ENCODE data around the gene PGP.
A peak's percentile ranks its signal among the peaks of the same experiment; 100 is the strongest.
"Not testable (repeated sequence)": the region's sequence is repeated elsewhere in the genome, so short reads cannot be mapped to it uniquely, and the experiment has no call there.

The PGP gene, protein sequence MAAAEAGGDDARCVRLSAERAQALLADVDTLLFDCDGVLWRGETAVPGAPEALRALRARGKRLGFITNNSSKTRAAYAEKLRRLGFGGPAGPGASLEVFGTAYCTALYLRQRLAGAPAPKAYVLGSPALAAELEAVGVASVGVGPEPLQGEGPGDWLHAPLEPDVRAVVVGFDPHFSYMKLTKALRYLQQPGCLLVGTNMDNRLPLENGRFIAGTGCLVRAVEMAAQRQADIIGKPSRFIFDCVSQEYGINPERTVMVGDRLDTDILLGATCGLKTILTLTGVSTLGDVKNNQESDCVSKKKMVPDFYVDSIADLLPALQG

DNA sequence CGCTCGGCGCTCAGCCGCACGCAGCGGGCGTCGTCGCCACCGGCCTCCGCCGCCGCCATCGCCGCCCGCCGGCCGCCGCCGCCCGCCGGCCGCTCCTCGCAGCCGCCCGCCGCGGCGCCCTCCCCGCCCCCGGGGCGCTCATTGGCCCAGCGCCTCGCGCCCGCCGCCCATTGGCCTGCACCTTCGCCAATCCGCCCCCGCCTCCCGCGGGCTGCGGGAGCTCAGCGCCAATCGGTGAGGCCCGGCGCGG lies at the start of gene PGP:
Gene PGP (minus strand): TSS at position 122 of the 250 bp plus-strand sequence. CDS start 63 bp downstream, at position 59.
- DNase-seq: no peak

DNA sequence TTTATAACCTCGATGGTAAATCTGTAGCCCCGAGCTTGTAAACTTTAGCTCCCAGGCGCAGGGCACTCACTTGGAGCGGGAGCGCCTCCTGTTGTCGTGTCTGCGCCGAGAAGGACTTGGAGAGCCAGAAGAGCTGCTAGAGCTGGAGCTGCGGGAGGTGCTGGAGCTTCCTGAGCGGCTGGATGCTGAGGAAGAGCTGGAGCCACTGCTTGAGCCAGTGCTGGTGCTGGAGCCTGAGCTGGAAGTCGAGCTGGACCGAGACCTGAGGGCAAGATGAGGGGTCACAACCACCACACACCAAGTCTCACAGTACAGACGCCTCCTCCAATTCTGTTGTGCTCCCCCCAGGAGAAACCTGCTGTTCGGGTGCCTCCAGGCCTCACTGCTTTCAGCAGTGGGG lies 48.4 kb upstream of the PGP start:
- not testable (repeated sequence) for DNase-seq

DNA sequence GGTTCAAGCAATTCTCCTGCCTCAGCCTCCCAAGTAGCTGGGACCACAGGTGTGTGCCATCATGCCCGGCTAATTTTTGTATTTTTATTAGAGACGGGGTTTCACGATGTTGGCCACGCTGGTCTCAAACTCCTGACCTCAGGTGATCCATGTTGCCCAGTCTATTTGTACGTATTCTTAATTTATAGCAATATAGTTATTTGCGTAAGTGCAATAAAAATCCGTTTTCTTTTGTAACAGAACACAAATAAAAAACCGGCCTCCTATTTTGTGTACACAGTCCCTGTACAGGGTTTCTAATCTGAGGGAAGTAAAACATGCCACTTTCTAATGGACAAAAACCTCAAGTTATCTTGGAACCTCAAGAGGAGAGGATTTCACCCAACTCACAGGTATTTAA lies 45.6 kb upstream of the PGP start:
- DNase-seq: no peak

DNA sequence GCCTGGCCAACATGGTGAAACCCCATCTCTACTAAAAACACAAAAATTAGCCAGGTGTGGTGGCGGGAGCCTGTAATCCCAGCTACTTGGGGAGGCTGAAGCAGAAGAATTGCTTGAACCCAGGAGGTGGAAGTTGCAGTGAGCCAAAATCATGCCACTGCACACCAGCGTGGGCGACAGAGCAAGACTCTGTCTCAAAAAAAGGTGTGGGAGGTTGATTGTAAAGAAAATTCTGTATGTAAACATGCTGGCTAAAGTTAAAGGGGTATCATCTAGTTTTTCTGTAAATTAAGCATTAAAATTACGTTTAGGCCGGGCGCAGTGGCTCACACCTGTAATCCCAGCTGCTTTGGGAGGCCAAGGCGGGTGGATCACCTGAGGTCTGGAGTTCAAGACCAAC lies 43.9 kb upstream of the PGP start:
- DNase-seq: not testable (repeated sequence)

DNA sequence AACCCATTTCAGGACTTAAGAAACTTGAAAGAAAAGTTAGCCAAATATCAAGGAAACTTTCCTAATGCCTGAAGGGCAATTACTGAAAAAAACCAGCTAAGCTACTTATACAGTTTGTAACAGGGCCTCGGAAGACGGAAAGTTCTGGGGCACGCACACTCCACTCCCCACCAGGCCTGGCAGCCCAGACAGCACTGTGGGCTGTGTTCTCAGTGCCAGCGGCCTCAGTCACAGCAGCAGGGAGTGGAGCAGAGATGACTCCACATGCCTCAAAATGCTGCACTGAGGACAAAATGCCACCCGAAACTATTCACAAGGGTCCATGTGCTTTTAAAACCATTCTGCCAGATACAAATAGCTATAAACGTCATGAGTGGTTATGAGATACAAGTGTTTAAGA lies 43.1 kb upstream of the PGP start:
- no peak for DNase-seq

DNA sequence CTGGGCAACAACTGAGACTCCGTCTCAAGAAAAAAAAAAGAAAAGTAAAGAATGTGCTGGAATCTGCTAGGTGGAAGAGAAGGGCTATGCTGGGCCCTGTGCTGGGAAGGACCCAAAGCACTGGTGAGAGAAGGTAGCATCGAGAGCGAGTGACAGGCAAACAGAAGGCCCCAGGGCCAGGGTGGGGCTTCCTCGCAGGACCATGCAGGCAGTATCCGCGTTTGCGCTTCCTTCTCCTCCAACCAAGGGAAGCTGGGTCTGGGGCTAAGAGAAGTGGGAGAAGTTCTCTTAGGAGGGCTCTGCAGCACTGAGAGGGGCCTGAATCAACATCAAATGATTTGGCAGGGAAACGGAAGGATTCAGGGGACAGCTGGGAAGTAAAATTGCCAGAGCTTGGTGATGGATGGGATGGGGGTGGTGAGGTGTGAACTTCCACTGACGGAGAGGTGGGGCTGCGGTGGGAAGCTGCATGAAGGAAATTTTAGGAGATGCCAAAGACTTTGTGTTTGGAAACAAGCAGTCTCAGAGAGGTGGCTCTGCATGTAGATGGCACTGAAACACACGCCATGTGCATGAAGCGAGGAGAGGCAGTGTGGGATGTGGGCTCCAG lies 42.0 kb upstream of the PGP start:
- DNase-seq: no peak

DNA sequence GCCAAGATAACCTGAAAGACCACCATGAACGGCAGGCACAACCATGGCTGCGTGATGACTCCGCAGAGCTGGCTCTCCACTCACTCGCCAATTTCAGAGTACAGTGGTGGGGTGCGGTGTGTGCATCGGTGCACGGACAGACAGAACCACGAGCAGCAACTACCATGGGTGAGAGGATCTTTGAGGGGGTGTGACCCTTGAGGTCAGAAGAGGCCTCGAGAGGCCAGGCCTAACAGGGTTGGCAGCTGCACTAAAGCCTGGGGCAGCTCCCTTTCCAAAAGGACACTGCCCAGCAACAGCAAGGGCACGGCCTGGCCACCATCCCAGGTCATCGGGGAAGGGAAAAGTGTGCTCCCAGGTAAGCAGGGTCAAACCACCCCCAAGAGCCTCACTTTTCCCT lies 38.7 kb upstream of the PGP start:
- DNase-seq: no peak

DNA sequence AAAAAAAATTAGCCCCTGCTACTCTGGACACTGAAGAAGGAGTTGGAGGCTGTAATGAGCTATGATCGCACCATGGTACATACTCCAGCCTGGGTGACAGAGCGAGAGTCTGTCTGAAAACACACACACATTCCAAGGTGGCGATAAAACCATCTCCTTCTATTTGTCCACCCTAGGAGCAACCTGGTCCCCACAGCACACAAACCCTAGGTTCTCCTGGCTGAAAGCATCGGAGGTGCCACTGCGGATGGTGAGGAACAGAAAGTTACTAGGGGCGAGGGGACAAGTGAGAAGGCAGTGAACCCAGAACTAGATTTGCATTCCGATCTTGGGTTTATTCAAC lies 38.1 kb upstream of the PGP start:
- DNase-seq: no peak

DNA sequence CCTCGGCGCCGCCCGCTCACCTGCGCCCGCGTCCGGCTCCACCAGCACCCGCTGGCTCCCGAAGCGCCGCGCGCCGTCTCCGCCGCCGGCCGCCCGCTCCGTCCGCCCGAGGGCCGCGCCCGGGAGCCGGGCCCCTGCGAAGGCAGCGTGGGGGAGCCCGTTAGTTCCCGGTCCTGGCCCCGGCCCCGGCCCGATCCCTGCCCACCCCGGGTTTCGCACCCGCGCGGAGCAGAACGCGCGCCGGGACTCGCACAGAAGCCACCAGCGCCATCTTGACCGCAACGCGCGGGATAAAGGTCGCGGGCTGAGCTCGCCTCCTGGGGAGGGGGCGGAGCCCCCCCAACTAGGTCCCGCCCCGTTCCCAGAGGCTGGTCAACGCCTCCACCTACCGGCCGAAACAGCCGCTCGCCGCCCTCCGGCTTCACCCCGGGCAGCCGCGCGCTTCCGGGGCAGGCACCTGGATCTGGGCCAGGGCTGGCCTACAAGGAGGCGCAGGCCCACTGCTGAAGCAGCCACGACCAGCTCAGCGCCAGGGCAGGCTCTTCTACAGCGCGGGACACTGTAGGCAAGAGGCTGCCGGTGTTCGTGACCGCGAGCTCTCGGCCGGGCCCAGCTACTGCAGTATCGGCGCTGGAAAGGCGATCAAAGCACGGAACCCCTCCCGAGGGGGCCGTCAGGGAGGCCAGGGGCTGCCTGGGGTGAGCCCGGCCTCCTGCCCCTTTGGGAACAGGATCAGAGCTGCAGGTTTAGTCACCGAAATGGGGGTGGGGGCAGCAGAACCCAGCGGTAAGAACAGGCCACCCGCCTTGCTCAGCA lies 36.9 kb upstream of the PGP start, which contains the start of gene ECI1:
Gene ECI1 (minus strand): TSS at position 292 of the 816 bp plus-strand sequence. CDS start 21 bp downstream, at position 271.
- peak; percentile 52 for DNase-seq

DNA sequence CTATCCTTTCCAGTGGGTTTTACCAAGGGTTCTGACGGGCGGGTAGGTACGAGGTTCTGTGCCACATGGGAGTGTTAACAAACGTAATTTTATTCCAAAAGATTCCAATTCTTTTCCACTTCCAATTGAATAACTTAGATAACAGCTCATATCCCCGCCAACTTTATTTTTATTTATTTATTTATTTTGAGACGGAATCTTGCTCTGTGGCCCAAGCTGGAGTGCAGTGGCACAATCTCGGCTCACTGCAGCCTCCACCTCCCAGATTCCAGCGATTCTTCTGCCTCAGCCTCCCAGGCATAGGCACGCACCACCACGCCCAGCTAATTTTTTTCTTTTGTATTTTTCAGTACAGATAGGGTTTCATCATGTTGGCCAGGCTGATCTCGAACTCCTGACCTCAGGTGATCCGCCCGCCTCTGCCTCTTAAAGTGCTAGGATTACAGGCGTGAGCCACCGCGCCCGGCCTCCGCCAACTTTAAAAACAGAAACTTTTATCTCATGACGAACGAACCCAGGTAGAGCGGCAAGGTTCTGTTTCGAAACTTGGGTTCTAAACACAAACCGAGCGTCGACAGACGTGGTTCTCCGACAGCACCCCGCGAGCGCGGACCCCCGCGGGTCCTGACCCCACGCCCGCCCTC lies 36.1 kb upstream of the PGP start:
- peak; percentile 18 for DNase-seq

DNA sequence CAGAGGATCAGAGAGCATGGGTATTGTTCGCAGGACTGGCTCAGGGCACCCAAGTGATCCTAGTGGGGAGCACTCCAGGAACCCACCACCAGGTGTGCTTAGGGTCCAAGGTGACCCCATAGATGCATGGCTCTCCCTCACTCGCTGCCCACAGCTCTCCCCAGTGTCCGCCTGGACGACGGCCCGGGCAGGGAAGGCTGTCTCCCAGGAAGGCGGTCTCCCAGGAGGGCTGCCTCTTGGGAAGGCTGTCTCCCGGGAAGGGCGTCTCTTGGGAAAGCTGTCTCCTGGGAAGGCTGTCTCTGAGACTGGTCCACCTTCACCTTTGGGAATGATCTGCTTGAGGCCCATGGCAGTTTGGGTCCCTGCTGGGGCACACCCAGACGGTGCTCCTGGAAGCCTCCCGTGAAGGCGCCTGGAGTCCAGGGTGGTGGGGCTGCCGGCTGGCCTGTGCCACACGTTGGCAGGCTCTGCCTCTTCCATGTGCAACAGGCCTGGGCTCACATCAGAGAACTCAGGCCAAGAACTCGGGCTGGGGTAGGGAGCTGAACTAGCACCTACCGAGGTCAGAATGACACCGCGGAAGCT lies 31.8 kb upstream of the PGP start:
- DNase-seq: no peak

DNA sequence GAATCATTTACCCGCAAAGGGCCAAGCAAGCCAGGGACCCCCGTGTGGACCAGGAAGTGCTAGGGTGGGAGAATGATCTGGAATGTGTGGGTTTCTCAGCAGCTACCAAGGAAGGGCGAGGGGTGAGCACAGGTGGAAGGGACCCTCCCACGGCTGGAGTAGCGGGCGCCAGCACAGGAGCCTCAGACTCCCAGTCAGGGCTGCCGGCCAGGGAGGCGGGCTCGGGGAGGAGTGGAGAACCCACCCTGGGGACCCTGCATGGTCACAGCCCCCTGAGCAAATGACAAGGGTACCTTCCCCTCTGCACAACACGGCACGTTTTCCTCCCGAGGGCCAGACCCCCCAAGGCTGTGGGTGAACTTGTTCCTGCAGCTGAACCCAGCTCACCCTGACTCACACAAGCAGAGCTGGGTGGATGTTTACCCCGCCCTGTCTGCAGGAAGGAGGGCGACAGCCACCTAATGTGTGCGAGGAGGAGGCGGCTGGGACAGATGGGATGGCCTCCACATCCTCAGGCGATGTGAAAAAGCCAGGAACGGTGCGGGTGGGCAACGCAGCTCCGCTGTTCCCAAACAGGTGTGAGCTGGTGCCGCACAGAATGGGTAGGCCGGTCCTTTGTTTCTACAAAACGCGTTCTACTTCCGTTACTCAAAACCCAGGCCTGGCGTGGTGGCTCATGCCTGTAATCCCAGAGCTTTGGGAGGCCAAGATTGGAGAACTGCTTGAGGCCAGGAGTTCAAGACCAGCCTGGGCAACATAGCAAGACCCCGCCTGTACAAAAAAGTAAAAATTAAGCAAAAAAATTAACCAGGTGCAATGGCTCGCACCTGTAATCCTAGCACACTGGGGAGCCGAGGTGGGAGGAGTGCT lies 30.5 kb upstream of the PGP start:
- DNase-seq: no peak

DNA sequence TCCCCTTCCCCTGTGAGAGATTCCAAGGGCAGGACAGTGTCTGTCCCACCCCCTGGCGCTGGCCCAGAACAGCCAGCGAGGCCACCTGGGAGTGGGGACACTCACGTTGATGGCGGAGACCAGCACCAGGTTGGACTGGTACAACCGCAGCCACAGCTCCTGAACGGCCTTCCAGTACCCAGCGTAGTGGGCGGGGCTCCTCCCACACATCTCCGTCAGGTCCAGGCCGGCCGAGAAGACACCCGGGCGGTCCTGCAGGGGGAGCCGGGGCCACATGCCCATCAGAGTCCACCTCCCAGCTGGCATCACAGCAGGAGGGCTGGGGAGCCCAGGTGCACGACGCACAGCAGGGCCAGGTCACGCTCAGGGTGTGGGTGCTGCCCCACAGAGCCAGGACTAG lies 29.7 kb upstream of the PGP start:
- DNase-seq: no peak

DNA sequence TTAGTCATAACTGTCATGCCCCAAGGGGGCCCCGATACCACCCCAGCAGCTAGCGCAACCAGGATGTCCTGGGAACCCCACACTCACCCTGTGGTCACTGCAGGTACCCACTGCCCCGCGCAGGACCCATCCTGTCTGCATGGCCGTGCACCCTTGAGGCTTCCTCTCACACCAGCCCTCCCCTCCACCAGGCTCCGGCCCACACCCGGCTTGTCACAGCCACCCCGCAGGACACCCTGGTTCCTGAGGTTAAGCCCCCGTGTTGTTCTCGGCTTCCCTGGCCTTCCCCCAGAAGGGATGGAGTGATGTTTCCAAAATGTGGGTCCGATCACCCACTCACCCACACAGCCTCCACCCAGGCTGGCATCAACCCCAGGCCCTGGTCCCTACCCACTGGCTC lies 29.1 kb upstream of the PGP start:
- no peak for DNase-seq

DNA sequence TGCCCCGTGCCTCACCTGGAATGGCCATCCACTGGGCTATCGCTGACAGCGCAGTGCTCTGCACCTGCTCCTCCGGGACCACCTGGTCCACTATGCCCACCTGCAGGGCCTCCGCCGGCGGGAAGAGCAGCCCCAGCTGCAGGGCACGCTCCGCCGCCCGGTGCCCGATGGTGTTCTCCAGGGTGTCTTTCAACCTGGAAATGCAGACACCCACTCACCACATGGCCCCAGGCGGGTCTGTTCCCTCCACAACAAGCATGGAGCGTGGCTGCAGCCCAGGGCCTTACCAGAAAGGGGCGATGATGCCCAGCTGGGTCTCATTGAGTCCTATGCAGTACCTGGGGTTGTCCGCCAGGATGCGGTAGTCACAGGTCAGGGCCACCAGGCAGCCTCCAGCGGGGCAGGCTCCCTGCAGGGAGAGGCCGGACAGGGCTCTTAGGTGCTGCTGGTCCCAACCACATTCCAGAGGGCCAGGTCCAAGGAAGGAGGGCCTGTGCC lies 28.4 kb upstream of the PGP start:
- no peak for DNase-seq

DNA sequence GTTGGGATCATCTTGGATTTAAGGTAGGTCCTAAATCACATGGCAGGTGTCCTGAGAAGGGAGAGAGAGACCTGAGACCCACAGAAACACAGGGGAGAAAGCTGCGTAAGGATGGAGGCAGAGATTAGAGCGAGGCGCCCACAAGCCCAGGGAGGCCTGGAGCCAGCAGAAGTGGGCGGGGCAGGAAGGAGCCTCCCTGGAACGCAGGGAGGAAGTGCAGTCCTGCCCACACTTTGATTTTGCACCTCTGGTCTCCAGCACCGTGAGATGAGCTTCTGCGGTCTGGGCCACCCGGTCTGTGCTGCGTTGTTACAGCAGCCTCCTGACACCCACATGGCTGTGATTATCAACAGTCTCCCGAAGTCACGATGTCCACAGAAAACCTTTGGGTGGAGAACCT lies 28.0 kb upstream of the PGP start:
- DNase-seq: no peak

DNA sequence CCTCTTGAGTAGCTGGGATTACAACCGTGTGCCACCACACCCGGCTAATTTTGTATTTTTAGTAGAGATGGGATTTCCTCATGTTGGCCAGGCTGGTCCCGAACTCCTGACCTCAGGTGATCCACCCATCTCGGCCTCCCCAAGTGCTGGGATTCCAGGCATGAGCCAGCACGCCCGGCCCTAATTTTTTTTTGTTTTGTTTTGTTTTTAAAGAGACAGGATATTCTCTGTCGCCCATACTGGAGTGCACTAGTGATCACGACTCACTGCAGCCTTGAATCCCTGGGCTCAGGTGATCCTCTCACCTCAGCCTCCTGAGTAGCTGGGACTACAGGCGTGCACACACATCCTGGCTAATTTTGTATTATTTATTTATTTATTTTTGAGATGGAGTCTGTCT lies 25.7 kb upstream of the PGP start:
- not testable (repeated sequence) for DNase-seq

DNA sequence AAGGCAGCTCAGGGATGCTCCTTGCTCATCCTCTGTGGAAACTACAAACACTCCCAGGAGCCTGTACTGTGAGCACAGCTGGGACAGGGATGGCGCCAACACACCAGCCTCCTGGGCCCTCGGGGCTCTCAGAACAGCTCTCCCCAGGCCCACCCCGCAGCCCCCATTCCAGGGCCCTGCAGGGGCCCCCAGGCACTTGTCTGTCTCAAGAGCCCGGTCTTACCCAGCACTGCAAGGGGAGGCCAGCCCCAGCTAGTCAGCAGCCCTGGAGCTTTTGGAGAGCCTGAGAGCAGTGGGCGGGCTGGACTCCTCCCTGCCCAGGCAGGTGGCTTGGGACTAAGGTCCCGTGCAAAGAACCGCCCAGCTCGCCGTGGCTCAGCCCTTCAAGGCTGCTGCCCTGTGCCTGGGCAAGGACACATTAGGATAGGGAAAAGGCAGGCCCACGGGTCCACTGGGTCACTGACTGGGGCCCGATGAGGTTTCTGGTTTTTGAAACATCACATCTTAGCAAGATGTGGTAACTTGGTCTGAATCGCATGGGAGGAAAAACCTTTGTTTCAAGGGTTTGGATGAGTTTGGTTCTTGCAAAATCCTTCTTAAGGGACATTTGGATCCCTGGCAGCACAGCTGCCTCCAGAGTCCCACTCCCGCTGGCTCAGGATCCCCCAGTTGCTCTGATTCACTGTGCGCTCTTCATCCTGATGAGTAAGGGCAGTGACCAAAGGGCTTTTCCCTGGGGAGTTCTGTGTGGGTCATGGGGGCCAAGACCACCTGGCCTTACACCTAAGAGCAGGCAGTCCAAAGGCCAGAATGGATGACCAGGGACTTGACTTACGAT lies 24.4 kb upstream of the PGP start:
- DNase-seq: no peak

DNA sequence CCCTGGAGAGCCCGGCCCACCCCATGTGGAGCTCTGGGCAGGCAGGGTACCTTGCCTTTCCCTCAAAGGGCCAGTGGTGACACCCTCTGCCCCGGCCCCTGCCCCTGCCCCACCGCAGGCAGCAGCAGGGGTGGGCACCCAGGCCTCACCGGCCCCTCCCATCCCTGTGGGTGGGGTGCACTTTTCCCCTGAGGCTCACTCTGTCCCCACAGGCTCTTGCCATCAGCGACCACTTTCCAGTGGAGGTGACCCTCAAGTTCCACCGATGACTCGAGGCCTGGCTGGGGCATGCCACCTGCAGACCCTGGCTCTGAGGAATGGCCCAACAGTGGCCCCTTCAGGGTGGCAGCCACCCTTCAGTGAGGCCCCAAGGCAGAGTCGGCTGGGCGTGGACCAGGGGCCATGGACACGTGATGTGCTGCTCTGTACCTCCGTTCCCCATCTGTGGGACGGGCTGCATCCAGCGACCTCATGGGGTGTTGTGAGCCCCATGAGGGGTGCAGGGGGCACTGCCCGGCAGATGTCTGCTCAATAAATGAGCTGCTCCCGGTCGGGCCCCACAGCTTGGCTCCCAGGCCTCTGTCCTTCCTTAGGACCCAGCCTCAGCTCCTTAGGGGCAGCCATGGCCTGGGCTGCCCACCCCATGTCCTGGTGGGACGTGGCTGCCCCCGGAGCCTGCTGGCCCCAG lies 23.7 kb upstream of the PGP start:
- no peak for DNase-seq

DNA sequence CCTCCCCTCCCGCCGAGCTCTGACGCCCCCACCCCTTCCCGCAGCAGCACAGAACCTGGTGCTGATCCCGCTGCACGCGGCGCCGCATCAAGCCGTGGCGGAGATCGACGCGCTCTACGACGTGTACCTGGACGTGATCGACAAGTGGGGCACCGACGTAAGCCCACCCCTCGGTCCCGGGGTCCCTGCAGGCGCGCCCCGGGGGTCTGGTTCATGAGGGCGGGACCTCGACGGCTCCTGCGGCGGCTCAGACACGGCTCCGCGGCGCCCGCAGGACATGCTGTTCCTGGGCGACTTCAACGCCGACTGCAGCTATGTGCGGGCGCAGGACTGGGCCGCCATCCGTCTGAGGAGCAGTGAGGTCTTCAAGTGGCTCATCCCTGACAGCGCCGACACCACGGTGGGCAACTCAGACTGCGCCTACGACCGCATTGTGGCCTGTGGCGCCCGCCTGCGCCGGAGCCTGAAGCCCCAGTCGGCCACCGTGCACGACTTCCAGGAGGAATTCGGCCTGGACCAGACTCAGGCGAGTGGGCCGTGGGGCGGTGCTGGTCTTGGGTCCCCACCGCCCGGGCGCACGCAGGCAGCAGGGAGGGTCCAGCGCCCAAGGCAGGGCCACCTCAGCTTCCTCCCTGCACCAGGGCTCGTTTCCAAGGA lies 23.0 kb upstream of the PGP start:
- no peak for DNase-seq
